Suprapubic skin (tissue), 4 donors: Measurements from ENCODE around the gene REPIN1. TPM values are rescaled to one million over a fixed set of nuclear protein-coding genes. Genes with fewer than 3 reads are reported as not detected.

Experiments
- DNase-seq, 2 donors: peaks; one replicate each; pipeline ENCODE4 v3.0.0-alpha.2; 2019; ENCODE audit warnings: low spot score in 2 of 2
- H3K27ac ChIP-seq: fragments of 200-600 bp; sonication (generic); one replicate; pipeline ENCODE4 v1.5.1; 2019
- H3K27me3 ChIP-seq: fragments of 200-600 bp; sonication (generic); one replicate; pipeline ENCODE4 v1.5.1; 2019
- H3K36me3 ChIP-seq: fragments of 200-600 bp; sonication (generic); one replicate; pipeline ENCODE4 v1.5.1; 2019
- H3K4me1 ChIP-seq: fragments of 200-600 bp; sonication (generic); one replicate; pipeline ENCODE4 v1.5.1; 2019
- H3K4me3 ChIP-seq: fragments of 200-600 bp; sonication (generic); one replicate; pipeline ENCODE4 v1.5.1; 2019; ENCODE audit warnings: mild to moderate bottlenecking
- H3K9me3 ChIP-seq: fragments of 200-600 bp; sonication (generic); one replicate; pipeline ENCODE4 v1.5.1; 2019
- EP300 ChIP-seq: sonication (generic); formaldehyde crosslinking; IDR thresholded peaks from one replicate; pipeline ENCODE4 v1.6.1; 2017; ENCODE audit warnings: antibody characterized with exemption
- POLR2A ChIP-seq, 2 donors: fragments of 450-650 bp; IDR thresholded peaks; one replicate each; pipeline ENCODE4 v1.6.1; 2017; ENCODE audit warnings: antibody characterized with exemption in 2 of 2, mild to moderate bottlenecking in 2 of 2, moderate library complexity in 2 of 2
- POLR2AphosphoS5 ChIP-seq, 3 donors: sonication (generic); formaldehyde crosslinking; IDR thresholded peaks; one replicate each; pipeline ENCODE4 v1.6.1; 2017; ENCODE audit warnings: antibody characterized with exemption in 3 of 3
- whole genome bisulfite sequencing: methylation state at CpG from one replicate; pipeline ENCODE4 v1.1.5; 2018; 5-methylcytosine and 5-hydroxymethylcytosine counted together
- total RNA-seq, 4 donors: library from RNA; depleted of rRNA; stranded (reverse); fragments of >200 nt; gene quantifications; one replicate each; pipeline ENCODE4 v1.1.0, GENCODE V29; 2016
- TF ChIP-seq, protein P1 (sequence below), 2 donors: fragments of 200-600 bp in 1 of 2; fragments of 450-650 bp in 1 of 2; sonication (generic) in 1 of 2; IDR thresholded peaks; one replicate each; pipeline ENCODE4 v1.5.1; 2016 to 2019; ENCODE audit warnings: antibody characterized with exemption in 2 of 2, mild to moderate bottlenecking in 1 of 2, moderate library complexity in 1 of 2

REPIN1 gene
- total RNA-seq, 4 donors from 2014 or later, result 56.1 to 75.5 (median 73.7) TPM

DNA sequence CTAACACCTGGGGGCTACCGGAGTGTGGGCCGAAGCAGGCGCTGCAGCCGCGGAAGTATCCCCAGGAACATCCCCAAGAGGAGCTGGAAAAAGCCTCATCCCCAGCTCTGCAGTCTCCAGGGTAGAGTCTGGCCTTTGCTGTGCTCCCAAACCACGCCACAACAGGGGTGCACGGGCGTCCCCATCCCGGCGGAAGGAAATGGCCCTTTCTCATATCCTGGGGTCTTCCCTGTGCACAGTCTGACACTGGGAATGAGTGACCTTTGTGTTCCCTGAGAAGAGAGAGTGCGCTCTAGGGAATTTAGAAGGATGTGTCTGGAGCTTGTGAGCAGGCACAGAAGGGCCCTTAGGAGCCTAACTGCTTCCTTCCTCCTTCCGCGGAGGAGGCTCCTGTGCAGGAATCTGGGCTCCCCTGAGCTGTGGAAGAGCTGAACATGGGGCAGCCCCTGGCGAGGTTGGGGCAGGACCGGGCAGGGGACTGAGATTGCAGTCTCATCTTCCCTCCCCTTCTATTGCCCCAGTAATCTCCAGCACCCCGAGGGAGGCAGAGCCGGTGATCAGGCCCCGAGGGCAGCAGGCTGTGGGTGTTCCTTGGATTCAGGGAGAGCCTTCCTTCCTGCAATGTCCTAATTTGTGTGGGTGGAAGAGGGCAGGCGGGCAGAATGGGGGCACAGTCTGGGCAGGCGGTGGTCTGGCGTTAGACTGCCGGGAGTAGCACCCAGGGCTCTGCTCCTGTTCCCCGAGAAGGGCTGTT, 1.3 kb downstream of the REPIN1 start:
- WGBS, result 38% methylated on average over 20 of the region's 23 CpGs
- H3K4me1 ChIP-seq, result peaks cover 58% of the 10 kb centered on the region
- H3K27me3 ChIP-seq, result no peaks in the 10 kb centered on the region

DNA sequence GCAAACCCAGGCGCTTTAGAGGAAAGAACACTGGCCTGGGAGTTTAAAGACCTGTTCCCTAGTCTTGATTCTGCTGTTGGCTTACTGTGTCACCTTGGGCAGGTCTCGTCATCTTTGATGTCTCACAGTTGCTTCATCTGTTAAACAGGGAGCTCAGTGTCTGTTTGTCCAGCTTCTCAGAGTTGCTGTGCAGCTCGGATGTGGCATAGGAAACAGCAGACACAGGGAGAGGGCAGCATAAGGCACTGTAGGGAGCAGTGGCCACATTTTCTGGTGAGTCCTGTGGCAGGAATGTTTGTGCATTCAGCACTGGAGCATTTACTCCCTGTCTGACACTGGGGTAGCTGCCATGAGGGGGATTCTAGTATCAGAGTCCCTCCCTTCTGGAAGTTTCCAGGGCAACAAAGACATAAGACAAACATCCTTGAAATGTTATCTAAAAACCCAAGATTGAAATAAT, 2.0 kb downstream of the REPIN1 start:
- peak in 1 of 2 donors; percentile 31 for DNase-seq
- Histone ChIP-seq H3K4me1 (peaks cover 58% of the 10 kb centered on the region), H3K36me3 (peaks cover 32% of the 10 kb centered on the region), H3K4me3 (no peak overlapping the region), H3K27me3 (no peaks in the 10 kb centered on the region), H3K9me3 (no peaks in the 10 kb centered on the region), H3K27ac (no peak overlapping the region)
- TF ChIP-seq POLR2A (IDR thresholded peaks at IDR 0.05), result no peak
- WGBS, result 88% methylated on average over 2 of the region's 3 CpGs

More for the DNA sequence above, 1.3 kb downstream of the REPIN1 start:
- peaks cover 32% of the 10 kb centered on the region for H3K36me3 ChIP-seq
- TF ChIP-seq POLR2A (IDR thresholded peaks at IDR 0.05) (no peak), POLR2AphosphoS5 (IDR thresholded peaks at IDR 0.05) (no peak), EP300 (no peak)
- TF ChIP-seq, protein P1, sequence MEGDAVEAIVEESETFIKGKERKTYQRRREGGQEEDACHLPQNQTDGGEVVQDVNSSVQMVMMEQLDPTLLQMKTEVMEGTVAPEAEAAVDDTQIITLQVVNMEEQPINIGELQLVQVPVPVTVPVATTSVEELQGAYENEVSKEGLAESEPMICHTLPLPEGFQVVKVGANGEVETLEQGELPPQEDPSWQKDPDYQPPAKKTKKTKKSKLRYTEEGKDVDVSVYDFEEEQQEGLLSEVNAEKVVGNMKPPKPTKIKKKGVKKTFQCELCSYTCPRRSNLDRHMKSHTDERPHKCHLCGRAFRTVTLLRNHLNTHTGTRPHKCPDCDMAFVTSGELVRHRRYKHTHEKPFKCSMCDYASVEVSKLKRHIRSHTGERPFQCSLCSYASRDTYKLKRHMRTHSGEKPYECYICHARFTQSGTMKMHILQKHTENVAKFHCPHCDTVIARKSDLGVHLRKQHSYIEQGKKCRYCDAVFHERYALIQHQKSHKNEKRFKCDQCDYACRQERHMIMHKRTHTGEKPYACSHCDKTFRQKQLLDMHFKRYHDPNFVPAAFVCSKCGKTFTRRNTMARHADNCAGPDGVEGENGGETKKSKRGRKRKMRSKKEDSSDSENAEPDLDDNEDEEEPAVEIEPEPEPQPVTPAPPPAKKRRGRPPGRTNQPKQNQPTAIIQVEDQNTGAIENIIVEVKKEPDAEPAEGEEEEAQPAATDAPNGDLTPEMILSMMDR (IDR thresholded peaks at IDR 0.05), result no peak
- no peaks in the 10 kb centered on the region for H3K9me3 ChIP-seq
- H3K27ac ChIP-seq, result peak overlapping the region; percentile 93
- H3K4me3 ChIP-seq, result peak overlapping the region; percentile 75
- DNase-seq, result no peak

DNA sequence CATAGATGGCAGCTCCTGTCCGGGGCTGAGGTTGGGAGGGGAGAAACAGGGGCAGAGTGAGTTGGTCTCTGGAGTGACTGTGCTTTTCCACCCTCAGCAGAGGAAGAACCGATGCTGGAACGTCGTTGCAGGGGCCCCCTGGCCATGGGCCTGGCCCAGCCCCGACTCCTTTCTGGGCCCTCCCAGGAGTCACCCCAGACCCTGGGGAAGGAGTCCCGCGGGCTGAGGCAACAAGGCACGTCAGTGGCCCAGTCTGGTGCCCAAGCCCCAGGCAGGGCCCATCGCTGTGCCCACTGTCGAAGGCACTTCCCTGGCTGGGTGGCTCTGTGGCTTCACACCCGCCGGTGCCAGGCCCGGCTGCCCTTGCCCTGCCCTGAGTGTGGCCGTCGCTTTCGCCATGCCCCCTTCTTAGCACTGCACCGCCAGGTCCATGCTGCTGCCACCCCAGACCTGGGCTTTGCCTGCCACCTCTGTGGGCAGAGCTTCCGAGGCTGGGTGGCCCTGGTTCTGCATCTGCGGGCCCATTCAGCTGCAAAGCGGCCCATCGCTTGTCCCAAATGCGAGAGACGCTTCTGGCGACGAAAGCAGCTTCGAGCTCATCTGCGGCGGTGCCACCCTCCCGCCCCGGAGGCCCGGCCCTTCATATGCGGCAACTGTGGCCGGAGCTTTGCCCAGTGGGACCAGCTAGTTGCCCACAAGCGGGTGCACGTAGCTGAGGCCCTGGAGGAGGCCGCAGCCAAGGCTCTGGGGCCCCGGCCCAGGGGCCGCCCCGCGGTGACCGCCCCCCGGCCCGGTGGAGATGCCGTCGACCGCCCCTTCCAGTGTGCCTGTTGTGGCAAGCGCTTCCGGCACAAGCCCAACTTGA, 2.7 kb downstream of the REPIN1 start:
- Histone ChIP-seq H3K27me3 (no peaks in the 10 kb centered on the region), H3K4me1 (peaks cover 64% of the 10 kb centered on the region), H3K9me3 (no peaks in the 10 kb centered on the region), H3K36me3 (peaks cover 32% of the 10 kb centered on the region), H3K4me3 (no peak overlapping the region), H3K27ac (no peak overlapping the region)
- TF ChIP-seq POLR2AphosphoS5 (IDR thresholded peaks at IDR 0.05) (no peak), EP300 (no peak), POLR2A (IDR thresholded peaks at IDR 0.05) (no peak)
- TF ChIP-seq, protein P1 (IDR thresholded peaks at IDR 0.05), result no peak
- DNase-seq, result peak in 1 of 2 donors; percentile 77
- 93% methylated on average over 25 of the region's 48 CpGs for WGBS

DNA sequence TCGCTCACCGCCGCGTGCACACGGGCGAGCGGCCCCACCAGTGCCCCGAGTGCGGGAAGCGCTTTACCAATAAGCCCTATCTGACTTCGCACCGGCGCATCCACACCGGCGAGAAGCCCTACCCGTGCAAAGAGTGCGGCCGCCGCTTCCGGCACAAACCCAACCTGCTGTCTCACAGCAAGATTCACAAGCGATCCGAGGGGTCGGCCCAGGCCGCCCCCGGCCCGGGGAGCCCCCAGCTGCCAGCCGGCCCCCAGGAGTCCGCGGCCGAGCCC, 3.3 kb downstream of the REPIN1 start:
- Histone ChIP-seq H3K36me3 (peaks cover 32% of the 10 kb centered on the region), H3K4me1 (peaks cover 69% of the 10 kb centered on the region), H3K4me3 (no peak overlapping the region), H3K27ac (no peak overlapping the region), H3K9me3 (no peaks in the 10 kb centered on the region), H3K27me3 (no peaks in the 10 kb centered on the region)
- DNase-seq, result no peak
- TF ChIP-seq POLR2AphosphoS5 (IDR thresholded peaks at IDR 0.05), result no peak
- TF ChIP-seq, protein P1 (IDR thresholded peaks at IDR 0.05), result no peak
- TF ChIP-seq EP300, result no peak
- no peak for TF ChIP-seq POLR2A (IDR thresholded peaks at IDR 0.05)
- 97% methylated on average over 27 of the region's 30 CpGs for WGBS

- TF ChIP-seq EP300, result no peak
- no peak for TF ChIP-seq POLR2A (IDR thresholded peaks at IDR 0.05)
- no peak for TF ChIP-seq POLR2AphosphoS5 (IDR thresholded peaks at IDR 0.05)
- TF ChIP-seq, protein P1 (IDR thresholded peaks at IDR 0.05), result no peak
- peaks cover 32% of the 10 kb centered on the region for H3K36me3 ChIP-seq
- no peak overlapping the region for H3K27ac ChIP-seq
- H3K9me3 ChIP-seq, result no peaks in the 10 kb centered on the region
- no peak overlapping the region for H3K4me3 ChIP-seq
- H3K4me1 ChIP-seq, result peaks cover 66% of the 10 kb centered on the region
- no peaks in the 10 kb centered on the region for H3K27me3 ChIP-seq
- DNase-seq, result no peak
- 83% methylated on average over 23 of the region's 79 CpGs for WGBS
Observed at GRCh38 chr7:150372271-150373048, 3.8 kb downstream of the REPIN1 start.
